ENCODE measurements around the gene CHAD. TPM values are rescaled to one million over a fixed set of nuclear protein-coding genes. Genes with fewer than 3 reads are reported as not detected.

The CHAD gene
- total and polyA plus RNA-seq, 2 experiments from 2014 or later, result not detected

- Histone ChIP-seq H3K4me2 (ENCODE audit: unreplicated experiment) (no peak overlapping the region), H3K36me3 (ENCODE audit: low read depth) (no peaks in the 10 kb centered on the region), H3K27ac (no peak overlapping the region), H3K9ac (no peak overlapping the region), H3K9me2 (ENCODE audit: insufficient read depth) (no peaks in the 10 kb centered on the region), H3F3A (ENCODE audit: insufficient read depth) (no peaks in the 10 kb centered on the region), H3K4me1 (ENCODE audit: insufficient read depth) (peaks cover 11% of the 10 kb centered on the region; the same call in 1 of the 2 replicates), H2AFZ (no peak overlapping the region), H3K4me3 (no peak overlapping the region), H4K20me1 (ENCODE audit: insufficient read depth) (no peaks in the 10 kb centered on the region), H3K27me3 (replicated peaks; ENCODE audit: insufficient read depth) (no peaks in the 10 kb centered on the region), H3K79me2 (ENCODE audit: insufficient read depth) (no peaks in the 10 kb centered on the region), H3K9me3 (ENCODE audit: low read depth) (no peaks in the 10 kb centered on the region)
- in situ Hi-C loops (cut with MboI), result loop anchor here (25.0 kb wide), 1 partner anchor 447 kb away; no protein-coding TSS in a partner anchor
- TF ChIP-seq EZH2 (IDR thresholded peaks at IDR 0.05; ENCODE audit: insufficient read depth, poor library complexity, severe bottlenecking), result no peak
- no peak for TF ChIP-seq EZH2phosphoT487 (IDR thresholded peaks at IDR 0.05; ENCODE audit: insufficient read depth, low read depth)
- peak; percentile 72 for DNase-seq
- WGBS, 2 experiments (ENCODE audit: low coverage in 1 of 2, low lambda C conversion rate in 2 of 2, missing lambda C conversion rate in 2 of 2), result 60 to 74% methylated on average over 6 of the region's 6 CpGs
These were observed 46.4 kb upstream of the CHAD start for GRCh38 chr17:50514936-50515702.

GRCh38 chr17:50514388-50514787 lies 45.7 kb upstream of the CHAD start:
- no peak overlapping the region for H3K4me3 ChIP-seq
- no peaks in the 10 kb centered on the region for H3K9me3 ChIP-seq (ENCODE audit: low read depth)
- no peaks in the 10 kb centered on the region for H4K20me1 ChIP-seq (ENCODE audit: insufficient read depth)
- H2AFZ ChIP-seq, result no peak overlapping the region
- H3K4me1 ChIP-seq (ENCODE audit: insufficient read depth), result peaks cover 11% of the 10 kb centered on the region; the same call in 1 of the 2 replicates
- H3K27ac ChIP-seq, result no peak overlapping the region
- H3K79me2 ChIP-seq (ENCODE audit: insufficient read depth), result no peaks in the 10 kb centered on the region
- no peak overlapping the region for H3K9ac ChIP-seq
- no peaks in the 10 kb centered on the region for H3K36me3 ChIP-seq (ENCODE audit: low read depth)
- WGBS, 2 experiments (ENCODE audit: low coverage in 1 of 2, low lambda C conversion rate in 2 of 2, missing lambda C conversion rate in 2 of 2), result 82 to 87% methylated on average over 3 of the region's 3 CpGs
- H3K27me3 ChIP-seq (replicated peaks; ENCODE audit: insufficient read depth), result no peaks in the 10 kb centered on the region
- no peaks in the 10 kb centered on the region for H3K9me2 ChIP-seq (ENCODE audit: insufficient read depth)
- H3F3A ChIP-seq (ENCODE audit: insufficient read depth), result no peaks in the 10 kb centered on the region
- in situ Hi-C loops (cut with MboI), result loop anchor here (25.0 kb wide), 1 partner anchor 448 kb away; no protein-coding TSS in a partner anchor
- TF ChIP-seq EZH2 (IDR thresholded peaks at IDR 0.05; ENCODE audit: insufficient read depth, poor library complexity, severe bottlenecking) (no peak), EZH2phosphoT487 (IDR thresholded peaks at IDR 0.05; ENCODE audit: insufficient read depth, low read depth) (no peak)
- DNase-seq, result no peak
- no peak overlapping the region for H3K4me2 ChIP-seq (ENCODE audit: unreplicated experiment)

GRCh38 chr17:50513495-50513894 lies 44.8 kb upstream of the CHAD start:
- no peaks in the 10 kb centered on the region for H3K36me3 ChIP-seq (ENCODE audit: low read depth)
- TF ChIP-seq EZH2phosphoT487 (IDR thresholded peaks at IDR 0.05; ENCODE audit: insufficient read depth, low read depth) (no peak), EZH2 (IDR thresholded peaks at IDR 0.05; ENCODE audit: insufficient read depth, poor library complexity, severe bottlenecking) (no peak)
- no peak overlapping the region for H3K9ac ChIP-seq
- in situ Hi-C loops (cut with MboI), result loop anchor here (25.0 kb wide), 1 partner anchor 449 kb away; no protein-coding TSS in a partner anchor
- no peaks in the 10 kb centered on the region for H4K20me1 ChIP-seq (ENCODE audit: insufficient read depth)
- H3K79me2 ChIP-seq (ENCODE audit: insufficient read depth), result no peaks in the 10 kb centered on the region
- no peak for DNase-seq
- no peak overlapping the region for H3K4me2 ChIP-seq (ENCODE audit: unreplicated experiment)
- no peak overlapping the region for H2AFZ ChIP-seq
- H3K27me3 ChIP-seq (replicated peaks; ENCODE audit: insufficient read depth), result no peaks in the 10 kb centered on the region
- H3K27ac ChIP-seq, result no peak overlapping the region
- H3K9me3 ChIP-seq (ENCODE audit: low read depth), result no peaks in the 10 kb centered on the region
- no peaks in the 10 kb centered on the region for H3K9me2 ChIP-seq (ENCODE audit: insufficient read depth)
- H3F3A ChIP-seq (ENCODE audit: insufficient read depth), result no peaks in the 10 kb centered on the region
- H3K4me1 ChIP-seq (ENCODE audit: insufficient read depth), result peaks cover 11% of the 10 kb centered on the region; the same call in 1 of the 2 replicates
- no peak overlapping the region for H3K4me3 ChIP-seq
- WGBS, 2 experiments (ENCODE audit: low coverage in 1 of 2, low lambda C conversion rate in 2 of 2, missing lambda C conversion rate in 2 of 2), result 28 to 33% methylated on average over 4 of the region's 4 CpGs

- Histone ChIP-seq H2AFZ (no peak overlapping the region), H3K4me2 (ENCODE audit: unreplicated experiment) (no peak overlapping the region)
- WGBS, 2 experiments (ENCODE audit: low coverage in 1 of 2, low lambda C conversion rate in 2 of 2, missing lambda C conversion rate in 2 of 2), result 28 to 46% methylated on average over 3 of the region's 3 CpGs
These were observed 42.4 kb upstream of the CHAD start for GRCh38 chr17:50511058-50511457.

More at GRCh38 chr17:50511058-50511457, 42.4 kb upstream of the CHAD start:
- Histone ChIP-seq H3K4me1 (ENCODE audit: insufficient read depth) (peaks cover 11% of the 10 kb centered on the region; the same call in 1 of the 2 replicates), H4K20me1 (ENCODE audit: insufficient read depth) (no peaks in the 10 kb centered on the region), H3K27ac (no peak overlapping the region), H3K79me2 (ENCODE audit: insufficient read depth) (no peaks in the 10 kb centered on the region), H3K27me3 (replicated peaks; ENCODE audit: insufficient read depth) (no peaks in the 10 kb centered on the region), H3K9ac (no peak overlapping the region), H3F3A (ENCODE audit: insufficient read depth) (no peaks in the 10 kb centered on the region), H3K36me3 (ENCODE audit: low read depth) (no peaks in the 10 kb centered on the region), H3K4me3 (no peak overlapping the region), H3K9me2 (ENCODE audit: insufficient read depth) (no peaks in the 10 kb centered on the region), H3K9me3 (ENCODE audit: low read depth) (no peaks in the 10 kb centered on the region)
- in situ Hi-C loops (cut with MboI), result loop anchor here (25.0 kb wide), 1 partner anchor 451 kb away; no protein-coding TSS in a partner anchor
- peak; percentile 42 for DNase-seq
- TF ChIP-seq EZH2phosphoT487 (IDR thresholded peaks at IDR 0.05; ENCODE audit: insufficient read depth, low read depth), result no peak
- TF ChIP-seq EZH2 (IDR thresholded peaks at IDR 0.05; ENCODE audit: insufficient read depth, poor library complexity, severe bottlenecking), result no peak
